Stomach smooth muscle (tissue), 2 donors: ENCODE data around the gene MAPK11.

Source experiments
- H3K27ac ChIP-seq: one replicate; pipeline ENCODE4 v1.7.0; 2013; ENCODE audit warnings: mild to moderate bottlenecking, low read length, inconsistent platforms
- H3K27me3 ChIP-seq, 2 donors: one replicate each; pipeline ENCODE4 v1.7.0; 2013; ENCODE audit warnings: low read length in 2 of 2; ENCODE audit not compliant: insufficient read depth in 2 of 2, control insufficient read depth in 1 of 2
- H3K36me3 ChIP-seq, 2 donors: one replicate each; pipeline ENCODE4 v1.7.0; 2013; ENCODE audit warnings: low read length in 2 of 2; ENCODE audit not compliant: control insufficient read depth in 2 of 2, insufficient read depth in 2 of 2
- H3K4me1 ChIP-seq: one replicate; pipeline ENCODE4 v1.7.0; 2013; ENCODE audit warnings: low read length; ENCODE audit not compliant: control insufficient read depth, insufficient read depth
- H3K4me3 ChIP-seq, 2 donors: one replicate each; pipeline ENCODE4 v1.7.0; 2013; ENCODE audit warnings: low read length in 2 of 2
- H3K9ac ChIP-seq, 2 donors: one replicate each; pipeline ENCODE4 v1.7.0; 2013; ENCODE audit warnings: low read length in 2 of 2, mild to moderate bottlenecking in 1 of 2
- H3K9me3 ChIP-seq, 2 donors: one replicate each; pipeline ENCODE4 v1.7.0; 2013; ENCODE audit warnings: low read length in 2 of 2; ENCODE audit not compliant: control insufficient read depth in 2 of 2
- donor health status: healthy.
- donor health status: Pancreatic carcinoma.

The MAPK11 gene

GRCh38 chr22:50266994-50267393 is 3.2 kb downstream of the MAPK11 start:
- Histone ChIP-seq H3K36me3 (no peaks in the 10 kb centered on the region), H3K27me3 (peaks cover 2 to 19% of the 10 kb centered on the region in 2 donors), H3K4me3 (peak overlapping the region in 1 of 2 donors; percentile 58)

GRCh38 chr22:50264946-50265669 is 5.1 kb downstream of the MAPK11 start:
- Histone ChIP-seq H3K9me3 (no peaks in the 10 kb centered on the region), H3K36me3 (no peaks in the 10 kb centered on the region), H3K4me3 (no peak overlapping the region), H3K4me1 (peaks cover 46% of the 10 kb centered on the region), H3K27me3 (peaks cover 2 to 13% of the 10 kb centered on the region in 2 donors), H3K27ac (no peak overlapping the region), H3K9ac (no peak overlapping the region)

More at GRCh38 chr22:50266994-50267393, 3.2 kb downstream of the MAPK11 start:
- no peak overlapping the region for H3K9ac ChIP-seq
- peaks cover 49% of the 10 kb centered on the region for H3K4me1 ChIP-seq
- H3K27ac ChIP-seq, result no peak overlapping the region
- no peaks in the 10 kb centered on the region for H3K9me3 ChIP-seq

GRCh38 chr22:50264104-50264745 is 6.0 kb downstream of the MAPK11 start:
- Histone ChIP-seq H3K36me3 (no peaks in the 10 kb centered on the region), H3K27me3 (peaks cover 2 to 13% of the 10 kb centered on the region in 2 donors), H3K9ac (no peak overlapping the region), H3K9me3 (no peaks in the 10 kb centered on the region), H3K4me1 (peaks cover 43% of the 10 kb centered on the region), H3K27ac (no peak overlapping the region), H3K4me3 (no peak overlapping the region)

- H3K4me3 ChIP-seq, result no peak overlapping the region
- H3K27ac ChIP-seq, result no peak overlapping the region
Observed at GRCh38 chr22:50262973-50263617, 7.1 kb downstream of the MAPK11 start.

GRCh38 chr22:50262460-50262911 is 7.7 kb downstream of the MAPK11 start:
- H3K9me3 ChIP-seq, result no peaks in the 10 kb centered on the region
- no peak overlapping the region for H3K4me3 ChIP-seq
- H3K4me1 ChIP-seq, result peaks cover 31% of the 10 kb centered on the region
- no peaks in the 10 kb centered on the region for H3K36me3 ChIP-seq
- no peak overlapping the region for H3K9ac ChIP-seq
- no peak overlapping the region for H3K27ac ChIP-seq
- peaks cover 2 to 13% of the 10 kb centered on the region in 2 donors for H3K27me3 ChIP-seq

More at GRCh38 chr22:50262973-50263617, 7.1 kb downstream of the MAPK11 start:
- Histone ChIP-seq H3K27me3 (peaks cover 2 to 13% of the 10 kb centered on the region in 2 donors), H3K9me3 (no peaks in the 10 kb centered on the region), H3K4me1 (peaks cover 33% of the 10 kb centered on the region), H3K36me3 (no peaks in the 10 kb centered on the region), H3K9ac (no peak overlapping the region)

GRCh38 chr22:50261615-50262459 is 8.3 kb downstream of the MAPK11 start, which contains the start of gene MAPK12:
MAPK12 (minus strand) TSS chr22:50261683; CDS start chr22:50261509, 174 bp downstream.
- Histone ChIP-seq H3K36me3 (no peaks in the 10 kb centered on the region), H3K9me3 (no peaks in the 10 kb centered on the region), H3K9ac (peak within 1 kb of the TSS; percentile 51 to 67), H3K27me3 (peaks cover 2 to 13% of the 10 kb centered on the region in 2 donors), H3K27ac (peak within 1 kb of the TSS; percentile 31), H3K4me3 (peak within 1 kb of the TSS; percentile 40 to 69), H3K4me1 (peaks cover 25% of the 10 kb centered on the region)

GRCh38 chr22:50260801-50261614 is 9.2 kb downstream of the MAPK11 start:
- Histone ChIP-seq H3K27ac (peak overlapping the region; percentile 31), H3K9ac (peak overlapping the region; percentile 51 to 67), H3K36me3 (no peaks in the 10 kb centered on the region), H3K4me3 (peak overlapping the region; percentile 40 to 69), H3K4me1 (peaks cover 20% of the 10 kb centered on the region), H3K9me3 (no peaks in the 10 kb centered on the region), H3K27me3 (peaks cover 2 to 13% of the 10 kb centered on the region in 2 donors)

GRCh38 chr22:50260434-50260800 is 9.8 kb downstream of the MAPK11 start:
- Histone ChIP-seq H3K4me3 (peak overlapping the region; percentile 40 to 69), H3K4me1 (peaks cover 20% of the 10 kb centered on the region), H3K9me3 (no peaks in the 10 kb centered on the region), H3K36me3 (no peaks in the 10 kb centered on the region), H3K9ac (peak overlapping the region; percentile 51 to 67), H3K27ac (peak overlapping the region; percentile 31), H3K27me3 (peaks cover 2 to 13% of the 10 kb centered on the region in 2 donors)

- H3K4me3 ChIP-seq, result no peak overlapping the region
- no peaks in the 10 kb centered on the region for H3K36me3 ChIP-seq
- H3K9me3 ChIP-seq, result no peaks in the 10 kb centered on the region
- no peak overlapping the region for H3K9ac ChIP-seq
- peaks cover 20% of the 10 kb centered on the region for H3K4me1 ChIP-seq
- H3K27ac ChIP-seq, result no peak overlapping the region
- peaks cover 2 to 13% of the 10 kb centered on the region in 2 donors for H3K27me3 ChIP-seq
Observed at GRCh38 chr22:50259302-50259701, 10.9 kb downstream of the MAPK11 start.
